HG03095 (cell line): ENCODE results near the gene DEPP1.
A peak's percentile ranks its signal among the peaks of the same experiment; 100 is the strongest.
"Not testable (repeated sequence)": the region's sequence is repeated elsewhere in the genome, so short reads cannot be mapped to it uniquely, and the experiment has no call there.

Source experiments
- ATAC-seq: cut with Tn5 transposase; IDR thresholded peaks from one replicate; pipeline ENCODE4 v1.9.1; 2021; ENCODE audit warnings: moderate library complexity; ENCODE audit not compliant: unreplicated experiment

DEPP1 gene, protein sequence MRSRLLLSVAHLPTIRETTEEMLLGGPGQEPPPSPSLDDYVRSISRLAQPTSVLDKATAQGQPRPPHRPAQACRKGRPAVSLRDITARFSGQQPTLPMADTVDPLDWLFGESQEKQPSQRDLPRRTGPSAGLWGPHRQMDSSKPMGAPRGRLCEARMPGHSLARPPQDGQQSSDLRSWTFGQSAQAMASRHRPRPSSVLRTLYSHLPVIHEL

DNA sequence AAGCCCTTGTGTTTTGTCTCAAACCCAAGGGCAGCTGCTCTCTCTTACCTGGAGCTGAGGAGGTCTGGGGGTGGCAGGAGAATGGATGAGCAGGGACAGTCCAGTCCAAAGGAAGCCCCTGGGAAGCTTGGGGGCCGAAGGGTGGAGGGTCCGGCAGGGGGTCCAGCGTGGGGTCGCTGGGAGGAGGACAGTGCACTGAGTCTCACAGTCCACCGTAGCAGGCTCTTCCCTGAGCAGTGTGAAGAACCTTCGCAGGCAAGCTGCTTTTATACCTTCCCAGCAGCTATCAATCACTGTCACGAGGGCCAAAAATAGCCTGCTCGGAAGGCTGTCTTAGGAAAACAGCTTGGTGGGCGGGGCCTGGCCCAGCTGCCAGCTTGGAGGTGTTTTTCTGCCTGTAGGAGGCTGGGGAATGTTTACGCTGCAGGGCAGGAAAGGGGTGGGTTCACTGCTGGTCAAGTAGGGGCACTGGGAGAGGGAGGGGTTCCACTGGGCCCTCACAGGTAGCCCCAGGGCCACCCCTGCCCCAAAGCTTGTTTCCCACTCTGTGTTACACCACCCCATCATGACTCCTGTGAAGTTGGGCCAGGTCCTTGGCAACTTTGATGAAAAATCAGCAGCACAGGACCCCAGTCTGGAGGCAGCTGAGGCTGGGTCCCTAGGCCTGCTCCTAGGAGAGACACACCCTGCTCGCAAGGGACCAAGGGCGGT lies at the start of gene DEPP1:
TSS of gene DEPP1 (minus strand) at position 240 of the 711 bp plus-strand sequence. CDS start 779 bp downstream, outside the sequence.
- ATAC-seq: no peak

DNA sequence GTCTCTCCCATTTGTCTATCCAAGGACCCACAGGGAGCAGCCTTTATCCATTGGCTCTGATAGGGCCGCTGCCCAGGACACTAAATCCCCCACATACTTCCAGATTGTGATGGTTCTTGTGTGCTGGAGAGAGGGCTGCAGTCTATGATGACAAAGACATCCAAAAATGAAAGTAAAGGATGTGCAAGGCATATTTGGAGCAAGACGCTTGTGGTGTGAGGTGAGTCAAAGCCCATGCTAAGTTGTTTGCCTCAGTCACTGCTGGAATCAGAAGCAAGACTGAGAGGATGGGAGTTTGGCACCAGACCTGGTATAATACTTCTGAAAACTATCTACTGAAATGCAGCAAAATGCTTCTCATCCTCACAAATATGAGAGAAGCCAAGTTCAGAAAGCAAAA lies 44.8 kb upstream of the DEPP1 start:
- no peak for ATAC-seq

DNA sequence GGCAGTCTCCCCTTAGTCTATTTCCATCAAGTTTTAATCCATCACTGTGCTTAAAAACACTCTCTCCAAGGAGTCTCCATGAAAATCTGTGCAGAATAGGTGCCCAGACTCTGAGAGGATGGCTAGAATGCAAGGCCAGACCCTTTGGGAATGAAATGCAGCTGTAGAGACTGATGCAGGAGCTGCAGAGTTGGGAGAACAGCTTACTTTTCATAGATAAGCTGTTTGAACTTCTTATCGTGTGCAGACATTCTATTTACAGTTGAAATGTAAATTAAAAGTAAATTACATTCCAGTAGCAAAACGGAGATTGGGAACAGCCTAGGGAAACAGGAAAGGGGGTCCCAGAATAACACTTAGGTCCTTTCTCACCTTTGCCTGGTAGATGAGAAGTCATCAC lies 37.0 kb upstream of the DEPP1 start:
- ATAC-seq: no peak

DNA sequence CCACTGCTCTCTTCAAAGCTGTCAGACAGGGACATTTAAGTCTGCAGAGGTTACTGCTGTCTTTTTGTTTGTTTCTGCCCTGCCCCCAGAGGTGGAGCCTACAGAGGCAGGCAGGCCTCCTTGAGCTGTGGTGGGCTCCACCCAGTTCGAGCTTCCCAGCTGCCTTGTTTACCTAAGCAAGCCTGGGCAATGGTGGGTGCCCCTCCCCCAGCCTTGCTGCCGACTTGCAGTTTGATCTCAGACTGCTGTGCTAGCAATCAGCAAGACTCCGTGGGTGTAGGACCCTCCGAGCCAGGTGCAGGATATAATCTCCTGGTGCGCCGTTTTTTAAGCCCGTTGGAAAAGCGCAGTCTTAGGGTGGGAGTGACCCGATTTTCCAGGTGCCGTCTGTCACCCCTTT lies 35.9 kb upstream of the DEPP1 start:
- ATAC-seq: not testable (repeated sequence)

DNA sequence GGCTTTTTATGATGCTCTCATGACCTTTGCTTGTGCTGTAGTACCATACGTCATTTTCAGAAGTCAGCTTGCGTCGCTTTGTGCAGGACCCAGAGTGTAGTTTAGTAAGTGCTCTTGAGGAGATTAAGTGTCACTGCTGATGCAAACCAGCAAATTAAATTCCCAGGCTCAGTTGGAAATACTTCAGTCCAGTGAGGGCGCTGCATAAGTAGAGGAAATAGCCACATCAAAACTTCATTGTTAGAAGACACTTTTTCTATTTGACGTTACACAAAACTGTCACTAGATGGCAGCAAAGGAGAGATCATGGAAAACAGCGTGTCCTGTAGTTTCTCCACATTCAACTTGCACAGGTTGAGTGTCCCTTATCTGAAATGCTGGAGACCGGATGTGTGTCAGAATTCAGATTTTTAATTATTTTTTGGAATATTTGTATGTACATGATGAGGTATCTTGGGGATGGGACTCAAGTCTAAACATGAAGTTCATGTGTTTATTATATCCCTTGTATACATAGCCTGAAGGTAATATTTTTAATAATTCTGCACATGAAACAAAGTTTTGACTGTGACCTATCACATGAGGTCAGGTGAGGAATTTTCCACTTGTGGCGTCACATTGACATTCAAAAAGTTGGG lies 30.0 kb upstream of the DEPP1 start:
- ATAC-seq: peak; percentile 95

DNA sequence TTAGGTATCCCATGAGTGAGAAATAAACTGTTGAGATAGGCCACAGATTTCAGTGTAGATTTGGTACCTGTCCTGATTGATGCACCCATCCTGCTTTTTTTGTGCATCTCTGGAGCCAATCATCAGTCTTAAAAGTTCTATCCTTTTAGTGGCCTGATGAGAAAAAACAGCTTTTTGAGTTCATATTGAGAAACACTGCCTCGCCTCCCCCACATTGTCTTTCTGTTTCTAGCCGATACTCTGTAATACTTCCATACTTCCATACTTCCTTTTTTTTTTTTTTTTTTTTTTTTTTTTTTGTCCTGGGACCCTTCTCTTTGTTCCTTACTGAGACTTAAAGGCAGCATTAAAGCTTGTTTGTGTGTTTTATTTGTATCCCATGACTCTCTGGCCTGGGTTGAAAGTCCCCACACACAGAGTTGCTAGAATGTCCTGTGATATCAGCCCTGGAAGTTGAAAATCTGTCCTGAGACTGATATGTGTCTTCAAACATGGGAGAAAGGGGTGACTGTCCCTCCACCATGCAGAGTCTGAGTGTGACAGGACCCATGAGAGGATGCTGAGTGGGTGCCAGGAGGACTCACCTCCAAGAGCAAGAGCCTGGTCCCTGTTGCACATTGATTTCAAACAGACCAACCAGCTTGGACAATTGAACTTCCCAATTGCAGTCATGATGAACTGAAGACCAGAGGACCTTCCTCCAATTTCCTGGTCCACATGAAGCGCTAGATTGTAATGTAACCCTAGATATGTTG lies 27.8 kb upstream of the DEPP1 start:
- ATAC-seq: no peak

DNA sequence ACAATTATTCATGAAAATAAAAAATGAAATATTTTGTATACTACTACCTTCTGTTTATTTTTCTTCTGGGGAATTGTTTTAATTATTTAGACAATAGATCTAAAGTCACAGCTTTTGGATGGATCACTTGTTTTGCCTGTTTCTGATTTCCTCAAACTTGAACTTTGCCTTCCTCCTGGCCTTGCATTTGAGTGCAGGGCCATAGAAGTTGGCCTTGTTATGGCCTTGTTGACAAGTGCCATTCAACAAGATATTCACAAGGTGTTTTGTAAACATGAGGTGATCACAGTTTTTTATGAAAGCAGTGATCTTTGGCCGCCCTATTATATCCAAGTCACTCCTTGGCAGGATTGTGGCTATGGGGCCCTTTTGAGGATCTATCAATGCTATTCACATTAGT lies 26.7 kb upstream of the DEPP1 start:
- no peak for ATAC-seq

DNA sequence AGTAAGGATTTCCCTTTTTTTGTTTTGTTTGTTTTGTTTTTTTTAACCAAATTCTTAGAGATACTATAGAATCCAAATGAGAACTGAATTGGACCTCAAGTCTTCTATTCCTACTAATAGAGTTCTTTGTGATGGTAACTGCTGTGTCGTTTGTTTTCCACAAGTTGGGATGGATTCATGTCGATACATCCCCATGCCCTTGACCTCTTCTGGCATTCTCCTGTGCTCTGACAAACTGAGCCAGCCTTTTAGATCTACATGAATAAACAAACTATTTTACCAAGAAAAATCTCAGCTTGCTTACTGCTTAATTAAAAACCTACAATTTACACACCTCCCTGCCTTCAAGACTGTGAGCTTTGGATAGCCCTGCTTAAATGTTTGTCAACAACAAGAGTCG lies 26.1 kb upstream of the DEPP1 start:
- ATAC-seq: no peak

DNA sequence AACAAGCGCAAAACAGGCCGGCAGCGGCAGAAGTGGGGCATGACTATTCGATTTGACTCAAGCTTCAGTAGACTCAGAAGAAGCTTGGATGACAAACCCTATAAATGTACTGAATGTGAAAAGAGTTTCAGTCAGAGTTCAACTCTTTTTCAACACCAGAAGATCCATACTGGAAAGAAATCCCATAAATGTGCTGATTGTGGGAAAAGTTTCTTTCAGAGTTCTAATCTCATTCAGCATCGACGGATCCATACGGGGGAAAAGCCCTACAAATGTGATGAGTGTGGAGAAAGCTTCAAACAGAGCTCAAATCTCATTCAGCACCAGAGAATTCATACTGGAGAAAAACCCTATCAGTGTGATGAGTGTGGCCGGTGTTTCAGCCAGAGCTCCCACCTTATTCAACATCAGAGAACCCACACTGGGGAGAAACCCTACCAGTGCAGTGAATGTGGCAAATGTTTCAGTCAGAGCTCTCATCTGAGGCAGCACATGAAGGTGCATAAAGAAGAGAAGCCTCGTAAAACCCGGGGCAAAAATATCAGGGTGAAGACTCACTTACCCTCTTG lies 24.9 kb upstream of the DEPP1 start:
- ATAC-seq: no peak

DNA sequence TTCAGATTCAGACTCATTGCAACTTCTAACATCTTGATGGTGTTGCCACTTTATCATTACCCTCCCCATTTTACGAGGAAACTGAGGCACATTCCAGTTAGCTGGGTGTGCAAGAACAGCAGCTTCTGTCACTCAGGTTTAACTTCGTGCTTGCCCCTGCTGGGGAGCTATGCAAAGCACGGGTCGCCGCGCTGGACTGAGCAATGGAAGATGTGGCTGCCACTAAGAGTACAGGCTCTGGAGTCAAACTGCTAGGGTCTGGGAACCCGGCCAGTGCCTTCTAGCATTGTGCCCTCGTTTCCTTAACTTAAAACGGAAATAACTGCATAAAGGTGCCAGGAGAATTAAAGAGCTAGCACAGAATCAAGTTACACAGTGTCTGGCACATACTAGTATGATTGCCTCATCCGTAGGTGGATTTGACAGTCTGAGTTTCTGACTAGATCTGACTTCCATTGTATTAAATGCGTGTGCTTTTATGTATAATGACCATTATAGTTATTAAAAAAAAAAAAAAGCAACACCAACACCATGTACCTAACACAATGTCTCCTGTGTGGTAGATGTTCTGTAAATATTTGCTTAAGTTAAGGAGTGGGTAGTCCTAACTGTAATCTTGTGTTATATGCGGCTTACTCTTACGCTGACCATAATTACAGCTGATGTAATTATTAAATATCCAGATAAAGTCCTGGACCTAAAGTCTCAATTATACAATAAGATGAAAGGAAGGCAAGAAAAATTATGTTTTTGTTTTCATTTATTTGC lies 23.0 kb upstream of the DEPP1 start:
- ATAC-seq: peak; percentile 75

DNA sequence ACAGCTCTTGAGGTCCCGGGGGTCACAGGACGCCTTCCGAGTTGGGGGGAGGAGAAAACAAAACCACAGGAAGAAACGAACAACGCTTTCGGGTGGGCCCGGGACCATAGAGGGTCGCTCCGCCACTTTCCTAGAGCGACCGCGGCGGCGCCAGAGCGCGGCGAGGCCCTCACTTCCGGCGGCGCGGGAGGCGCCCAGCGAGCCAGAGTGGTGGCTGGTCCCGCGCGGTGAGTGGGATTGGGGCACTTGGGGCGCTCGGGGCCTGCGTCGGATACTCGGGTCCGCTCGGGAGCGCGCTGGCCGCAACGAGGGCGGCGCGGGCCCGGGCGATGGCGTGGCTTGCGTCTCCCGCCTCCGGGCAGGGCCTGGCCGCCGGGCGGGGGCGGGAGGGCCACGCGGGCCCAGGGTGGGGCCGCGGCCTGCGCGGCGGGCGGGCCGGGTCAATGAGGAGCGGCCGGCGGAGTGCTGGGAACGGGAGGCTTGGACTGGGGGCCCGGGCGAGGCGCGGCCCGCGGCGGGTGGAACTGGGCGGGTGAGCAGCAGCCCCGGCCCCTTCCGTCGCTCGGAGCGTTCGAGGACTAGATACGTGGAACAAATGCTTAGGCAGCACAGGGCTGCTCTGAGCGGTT lies 22.3 kb upstream of the DEPP1 start, which contains the start of gene ZNF22:
TSS of gene ZNF22 (plus strand) at position 172 of the 629 bp plus-strand sequence. CDS start 2,446 bp downstream, outside the sequence.
- ATAC-seq: peak; percentile 75

DNA sequence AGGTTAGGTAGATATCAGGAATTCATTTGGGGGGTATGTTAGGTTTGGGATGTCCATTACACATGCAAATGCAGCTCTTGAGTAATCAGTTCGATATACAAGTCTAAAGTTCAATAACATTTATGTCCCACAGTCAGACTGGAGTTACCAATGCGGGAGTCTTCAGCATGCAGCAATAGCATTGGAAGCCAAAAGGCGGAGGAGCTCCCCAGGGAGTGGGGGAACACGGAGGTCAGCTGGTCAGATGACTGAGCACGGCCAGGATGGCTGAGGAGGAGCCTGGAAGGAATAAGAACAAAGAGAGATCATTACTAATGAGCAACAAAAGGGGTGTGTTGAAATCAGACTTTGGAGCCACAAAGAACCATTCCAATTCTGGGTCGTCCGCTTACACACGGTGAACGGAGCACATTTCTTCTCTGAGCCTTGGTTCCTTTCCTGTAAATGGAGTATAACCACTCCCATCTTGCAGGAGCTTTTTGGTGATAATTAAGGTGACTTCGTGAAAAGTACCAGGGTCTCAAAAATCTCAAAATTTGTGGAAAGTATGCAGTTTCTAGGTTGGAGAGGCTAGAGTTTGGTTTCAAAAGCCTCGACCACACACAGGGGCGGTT lies 21.6 kb upstream of the DEPP1 start:
- no peak for ATAC-seq

DNA sequence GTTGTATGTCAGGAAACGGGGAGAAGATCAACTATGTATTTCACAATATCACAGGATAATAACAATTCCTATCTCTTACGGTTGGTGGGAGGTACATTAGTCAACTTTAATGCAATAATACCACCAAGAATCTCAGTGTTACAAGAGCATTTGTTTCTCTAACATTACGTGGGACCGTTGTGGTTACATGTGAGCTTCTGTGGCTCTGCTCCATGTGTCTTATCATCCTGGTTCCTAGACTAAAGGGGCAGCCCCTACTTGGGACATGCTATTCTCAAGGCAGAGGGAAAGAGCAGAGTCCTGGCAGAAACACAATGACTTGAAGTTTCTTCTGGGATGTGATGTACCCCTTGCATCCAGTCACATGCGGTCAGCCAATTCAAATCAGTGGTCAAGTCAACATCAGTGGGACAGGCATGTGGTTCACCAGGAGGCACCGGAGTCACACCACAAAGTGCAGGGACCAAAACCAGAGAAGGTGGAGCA lies 19.6 kb upstream of the DEPP1 start:
- no peak for ATAC-seq

DNA sequence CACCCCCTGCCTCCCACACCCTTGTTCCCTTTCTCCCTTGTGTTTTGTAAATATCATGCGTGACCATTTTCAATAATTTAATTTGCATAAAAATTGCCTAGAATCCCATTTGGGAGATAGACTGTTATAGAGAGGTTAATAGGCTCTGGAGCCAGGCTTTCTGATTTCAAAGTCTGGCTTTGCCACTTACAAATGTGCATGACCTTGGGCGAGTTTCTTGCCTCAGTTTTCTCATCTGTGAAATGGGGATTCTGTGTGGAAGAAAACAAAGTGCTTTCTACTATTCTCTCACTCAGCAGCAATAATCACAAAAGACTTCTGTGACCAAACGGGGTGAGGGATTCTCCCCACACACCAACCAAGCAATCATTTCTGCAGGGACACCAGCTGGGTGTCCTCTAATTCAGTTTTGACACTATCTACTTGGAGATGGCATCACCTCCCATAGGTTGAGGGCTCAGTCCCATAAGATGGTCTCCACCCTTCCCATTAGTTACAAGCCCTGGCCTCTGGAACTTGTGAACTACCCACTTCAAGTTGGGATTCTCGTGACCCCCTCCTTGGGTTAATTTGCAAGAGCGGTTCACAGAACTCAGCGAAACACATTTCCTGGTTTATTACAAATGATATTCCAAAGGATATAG lies 18.6 kb upstream of the DEPP1 start:
- ATAC-seq: no peak

DNA sequence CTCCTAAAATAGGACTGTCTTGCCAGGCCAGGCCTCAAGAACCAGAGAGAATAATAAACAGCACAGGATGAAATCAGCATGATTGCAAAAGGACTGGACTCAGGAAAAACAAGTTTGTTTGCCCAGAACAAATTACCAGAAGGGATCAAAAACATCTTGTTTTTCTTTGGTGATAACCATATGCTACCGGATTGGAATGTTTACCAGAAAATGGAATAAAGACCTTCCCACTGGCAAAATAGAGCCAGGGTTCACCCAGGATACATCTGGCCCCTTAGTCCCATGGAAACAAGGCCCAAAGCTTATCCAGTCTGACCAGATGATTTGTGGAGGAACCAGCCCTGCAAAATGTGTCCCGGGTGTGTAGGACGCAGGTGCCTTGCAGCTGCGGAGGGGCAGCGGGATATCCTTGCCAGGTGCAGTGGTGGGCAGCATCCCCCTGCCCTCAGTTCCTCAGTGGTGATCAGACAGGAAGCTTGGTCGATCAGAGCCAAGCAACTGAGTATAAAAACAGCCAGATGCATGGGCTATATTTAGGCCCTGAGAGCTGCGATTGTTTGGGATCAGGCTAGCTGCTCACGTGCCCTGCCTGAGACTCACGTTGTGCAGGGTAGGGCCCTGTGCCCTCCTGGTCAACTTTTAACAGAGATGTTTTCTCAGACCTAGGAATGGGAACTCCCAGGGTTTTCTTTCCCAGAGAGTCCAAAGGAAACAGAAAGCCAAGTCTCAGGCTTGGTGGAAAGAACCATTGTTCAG lies 17.5 kb upstream of the DEPP1 start:
- ATAC-seq: no peak

DNA sequence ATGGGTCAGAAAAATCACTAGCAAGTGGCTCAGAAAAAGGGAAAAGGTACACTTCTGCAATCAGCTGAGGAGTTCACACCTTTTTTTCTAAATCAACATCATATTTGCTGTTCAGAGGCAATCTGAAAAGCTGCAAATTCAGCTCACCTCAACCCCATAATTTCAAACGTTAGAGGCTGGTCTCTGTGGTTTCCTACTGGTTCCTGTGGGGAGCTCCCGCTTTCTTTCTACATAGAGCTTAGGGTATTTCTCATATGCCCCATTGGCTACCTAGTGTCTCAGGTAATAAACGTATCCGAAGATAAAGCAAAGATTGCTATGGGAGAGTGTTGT lies 16.9 kb upstream of the DEPP1 start:
- ATAC-seq: no peak

DNA sequence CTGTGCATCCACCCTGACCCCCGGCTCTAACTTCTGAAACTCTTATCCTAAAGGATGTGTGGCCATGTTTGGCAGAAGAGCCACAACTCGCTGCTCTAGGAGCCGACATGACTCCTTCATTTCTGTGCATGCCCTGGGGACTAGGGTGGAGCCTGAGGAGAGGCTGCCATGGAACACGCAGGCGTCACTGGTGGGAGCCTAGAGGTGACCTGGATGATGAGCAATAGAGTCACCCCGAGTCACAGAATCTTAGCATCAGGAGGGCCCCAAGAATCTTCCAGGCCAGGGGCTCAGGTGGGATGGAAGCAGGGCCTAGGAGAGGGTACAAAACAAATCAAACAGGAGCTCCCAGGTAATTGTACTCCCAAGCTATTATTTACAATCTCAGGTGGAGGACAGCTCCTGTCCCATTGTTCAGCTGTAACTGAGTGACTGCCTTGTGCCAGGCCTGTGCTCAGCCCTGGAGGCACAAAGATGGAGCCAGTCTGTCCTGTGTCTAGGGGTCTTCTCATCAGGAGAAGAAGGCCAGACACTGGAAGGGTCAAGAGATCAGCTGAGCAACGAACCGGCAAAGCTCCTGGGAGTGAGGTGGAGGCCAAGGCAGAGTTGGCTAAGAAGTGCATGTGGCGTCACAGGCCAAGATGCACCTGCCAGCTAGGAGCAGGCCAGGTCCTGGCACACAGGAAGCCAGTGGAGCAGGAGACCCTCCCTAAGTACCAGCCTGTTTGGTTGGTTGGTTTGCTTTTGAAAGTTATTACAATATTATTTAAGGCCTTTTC lies 16.3 kb upstream of the DEPP1 start:
- ATAC-seq: no peak
